ENCODE results near the gene CAMK1.

DNA sequence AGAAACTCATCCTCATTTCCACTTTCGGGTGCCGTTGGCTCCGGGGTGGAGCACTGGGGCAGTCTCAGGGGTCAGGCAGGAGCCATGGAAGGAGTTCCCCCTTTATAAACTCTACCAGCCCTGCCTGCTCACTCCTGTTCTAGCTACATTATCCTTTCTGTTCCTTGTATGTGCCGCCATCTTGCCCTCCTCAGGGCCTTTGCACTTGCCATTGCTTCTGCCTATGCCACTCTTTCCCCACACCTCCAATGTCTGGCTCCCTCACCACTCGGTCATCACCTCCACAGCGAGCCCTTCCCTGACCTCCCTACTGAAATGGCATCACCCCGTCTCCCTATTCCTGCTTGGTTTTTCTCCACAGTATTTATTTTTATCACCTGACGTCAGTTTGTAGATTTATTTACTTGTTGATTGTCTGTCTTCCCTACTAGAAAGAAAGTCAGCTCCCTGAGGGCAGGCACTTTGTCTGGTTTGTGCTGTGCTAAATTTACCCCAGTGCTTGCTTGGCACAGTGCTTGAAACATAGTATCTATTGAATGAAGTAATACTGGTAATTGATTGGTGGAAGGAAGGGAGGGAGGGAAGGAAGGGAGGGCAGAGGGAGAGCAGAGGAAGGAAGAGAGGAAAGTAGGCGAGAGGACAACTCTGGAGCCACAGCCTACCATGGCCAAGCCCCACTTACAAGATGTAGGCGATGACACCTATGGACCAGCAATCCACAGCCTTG is 8.8 kb downstream of the CAMK1 start:
- TF ChIP-seq YY1 (IDR thresholded peaks at IDR 0.05; ENCODE audit: insufficient read depth, insufficient read length) (no peak), ZNF274 (IDR thresholded peaks at IDR 0.05; ENCODE audit: low read depth, low read length) (no peak)
